HG02678 (cell line): ENCODE measurements around the gene REEP5.
"Not testable (repeated sequence)": the region's sequence is repeated elsewhere in the genome, so short reads cannot be mapped to it uniquely, and the experiment has no call there.

Experiments
- ATAC-seq: cut with Tn5 transposase; IDR thresholded peaks from one replicate; pipeline ENCODE4 v1.9.1; 2021; ENCODE audit warnings: mild to moderate bottlenecking, moderate library complexity; ENCODE audit not compliant: unreplicated experiment

Gene REEP5

DNA sequence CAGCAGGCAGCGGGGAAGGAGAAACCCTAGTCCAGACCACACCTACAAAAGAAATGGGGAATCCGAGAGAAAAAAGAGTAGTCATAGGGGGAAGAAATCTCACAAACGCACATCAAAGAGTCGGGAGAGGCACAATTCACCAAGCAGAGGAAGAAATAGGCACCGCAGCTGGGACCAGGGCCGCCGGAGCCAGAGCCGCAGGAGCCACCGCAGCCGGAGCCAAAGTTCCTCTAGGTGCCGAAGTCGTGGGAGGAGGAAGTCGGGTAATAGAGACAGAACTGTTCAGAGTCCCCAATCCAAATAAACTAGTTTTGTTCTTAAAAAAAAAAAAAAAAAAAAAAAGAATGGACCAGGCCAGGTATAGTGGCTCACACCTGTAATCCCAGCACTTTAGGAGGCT lies 29.3 kb downstream of the REEP5 start:
- no peak for ATAC-seq

DNA sequence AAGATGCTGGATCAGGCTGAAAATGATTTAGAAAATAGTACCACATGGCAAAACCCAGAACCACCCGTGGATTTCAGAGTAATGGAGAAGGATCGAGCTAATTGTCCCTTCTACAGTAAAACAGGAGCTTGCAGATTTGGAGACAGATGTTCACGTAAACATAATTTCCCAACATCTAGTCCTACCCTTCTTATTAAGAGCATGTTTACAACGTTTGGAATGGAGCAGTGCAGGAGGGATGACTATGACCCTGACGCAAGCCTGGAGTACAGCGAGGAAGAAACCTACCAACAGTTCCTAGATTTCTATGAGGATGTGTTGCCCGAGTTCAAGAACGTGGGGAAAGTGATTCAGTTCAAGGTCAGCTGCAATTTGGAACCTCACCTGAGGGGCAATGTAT lies 30.0 kb downstream of the REEP5 start:
- ATAC-seq, result not testable (repeated sequence)

DNA sequence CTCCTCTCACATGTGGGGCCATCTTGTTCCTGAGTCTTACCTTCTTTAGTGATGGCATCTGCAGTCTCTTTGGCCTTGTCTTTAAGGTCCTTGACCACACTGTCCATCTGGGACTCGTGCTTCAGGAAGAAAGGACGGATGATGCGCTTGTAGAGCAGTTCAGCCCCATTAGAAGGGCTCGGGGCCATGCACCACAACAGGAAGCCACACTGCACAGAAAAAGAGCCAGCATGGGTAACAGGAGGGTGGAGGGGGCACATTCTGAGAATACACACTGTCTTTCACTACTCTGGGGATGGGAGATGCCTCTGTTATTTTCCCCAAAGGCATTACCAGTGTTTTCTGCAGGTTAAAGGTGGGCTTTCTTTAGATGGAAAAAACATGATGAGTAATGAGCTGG lies 35.1 kb downstream of the REEP5 start:
- ATAC-seq, result no peak

GRCh38 chr5:112885001-112885400 lies 37.0 kb downstream of the REEP5 start:
- no peak for ATAC-seq

DNA sequence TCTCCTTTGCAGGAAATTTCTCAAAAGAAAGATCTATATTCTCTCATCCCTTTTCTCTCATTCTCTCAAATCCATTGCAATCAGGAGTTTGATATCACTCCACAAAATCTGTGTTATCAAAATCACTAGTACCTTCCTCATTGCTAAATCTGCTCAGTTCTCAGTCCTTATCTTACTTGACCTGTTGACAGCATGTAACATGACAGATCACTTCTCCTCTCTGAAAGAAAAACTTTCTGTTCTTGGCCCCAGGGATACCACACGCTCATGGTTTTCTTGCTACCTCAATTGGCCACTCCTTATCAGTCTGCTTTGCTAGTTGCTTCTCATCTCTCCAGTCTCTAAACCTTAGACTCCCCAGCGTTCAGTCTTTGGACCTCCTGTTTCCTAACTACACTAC lies 38.8 kb downstream of the REEP5 start:
- no peak for ATAC-seq

GRCh38 chr5:112880219-112880964 lies 41.6 kb downstream of the REEP5 start:
- no peak for ATAC-seq

GRCh38 chr5:112878760-112879159 lies 43.3 kb downstream of the REEP5 start:
- ATAC-seq, result no peak

DNA sequence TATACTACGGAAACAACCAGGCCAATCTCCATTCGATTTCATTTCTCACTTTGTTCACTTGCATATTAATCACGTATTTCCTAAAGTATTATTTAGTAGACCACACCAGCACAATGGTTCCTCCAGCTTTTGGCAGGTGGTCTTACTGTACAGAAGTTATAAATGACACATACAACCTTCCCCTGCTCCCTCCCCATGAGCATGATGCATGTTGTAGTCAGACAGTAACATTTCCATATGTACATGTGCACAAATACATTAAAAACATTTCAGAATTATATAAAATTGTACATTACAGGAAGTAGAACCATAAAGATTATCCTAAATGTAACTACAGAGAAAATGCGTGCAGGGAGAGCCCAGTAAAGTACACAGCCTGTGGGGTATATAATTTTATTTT lies 43.9 kb downstream of the REEP5 start:
- ATAC-seq, result no peak

DNA sequence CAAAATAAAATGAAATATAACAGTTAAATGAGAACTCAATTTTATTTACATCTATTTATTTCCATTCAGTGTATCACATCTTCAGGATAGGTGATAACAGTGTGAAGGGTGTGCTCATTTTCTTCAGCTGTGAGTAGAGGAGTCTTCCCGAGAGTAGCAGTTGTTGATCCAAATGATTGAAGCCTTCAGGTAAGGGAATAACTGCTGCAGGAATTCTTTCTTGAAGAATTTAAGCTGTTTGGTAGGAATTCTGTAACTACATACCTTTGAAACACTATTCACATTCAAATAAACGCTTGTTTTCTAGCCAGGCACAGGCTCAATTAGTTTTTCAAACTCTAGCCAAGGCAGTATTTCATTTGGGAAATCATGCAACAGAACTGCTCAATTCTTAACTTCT lies 45.7 kb downstream of the REEP5 start:
- no peak for ATAC-seq

DNA sequence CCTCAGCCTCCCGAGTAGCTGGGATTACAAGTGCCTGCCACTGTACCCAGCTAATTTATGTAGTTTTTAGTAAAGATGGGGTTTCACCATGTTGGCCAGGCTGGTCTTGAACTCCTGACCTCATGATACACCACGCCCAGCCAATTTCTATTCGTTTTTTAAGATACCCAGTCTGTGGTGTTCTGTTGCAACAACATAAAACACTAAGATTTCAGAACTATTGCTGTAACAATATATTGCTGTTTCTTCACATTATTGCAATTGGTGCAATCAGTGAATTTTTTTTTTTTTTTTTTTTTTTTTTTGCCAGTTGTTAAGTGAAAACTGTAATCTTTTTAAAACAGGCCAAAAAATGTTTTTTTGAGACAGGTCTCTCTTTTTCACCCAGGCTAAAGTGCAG lies 51.1 kb downstream of the REEP5 start:
- no peak for ATAC-seq

DNA sequence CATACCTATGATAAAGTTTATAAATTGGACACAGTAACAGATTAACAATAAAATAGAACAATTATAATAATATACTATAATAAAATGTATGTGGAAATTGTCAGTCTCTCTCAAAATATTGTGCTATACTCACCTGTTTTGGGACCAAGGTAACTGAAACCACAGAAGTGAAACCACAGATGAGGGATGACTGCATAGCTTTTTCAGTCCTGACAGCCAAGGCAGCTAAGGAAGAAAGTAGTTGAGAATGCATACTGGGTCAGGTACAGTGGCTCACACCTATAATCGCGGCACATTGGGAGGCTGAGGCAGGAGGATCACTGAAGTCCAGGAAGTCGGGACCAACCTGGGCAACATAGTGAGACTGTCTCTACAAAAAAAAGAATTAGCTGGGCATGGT lies 52.1 kb downstream of the REEP5 start:
- ATAC-seq, result peak; percentile 85

DNA sequence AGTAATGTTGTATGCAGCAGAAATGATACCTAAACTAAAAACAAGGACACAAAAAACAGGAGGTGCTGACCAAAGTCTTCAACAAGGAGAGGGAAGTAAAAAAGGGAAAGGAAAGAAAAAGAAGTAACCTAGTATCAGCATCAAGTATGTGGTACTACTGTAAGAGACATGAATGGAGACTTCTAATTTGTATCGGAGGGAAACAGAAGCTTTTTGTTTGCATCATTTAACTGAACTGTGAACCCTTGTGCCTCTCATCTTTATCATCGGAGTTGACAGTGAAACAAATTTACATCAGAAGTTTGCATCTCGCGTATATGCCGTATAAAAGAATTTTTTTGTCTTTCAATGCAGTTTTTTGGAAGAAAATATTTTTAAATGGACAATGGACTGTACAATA lies 54.6 kb downstream of the REEP5 start:
- ATAC-seq, result no peak

GRCh38 chr5:112866739-112867138 lies 55.3 kb downstream of the REEP5 start:
- ATAC-seq, result no peak

DNA sequence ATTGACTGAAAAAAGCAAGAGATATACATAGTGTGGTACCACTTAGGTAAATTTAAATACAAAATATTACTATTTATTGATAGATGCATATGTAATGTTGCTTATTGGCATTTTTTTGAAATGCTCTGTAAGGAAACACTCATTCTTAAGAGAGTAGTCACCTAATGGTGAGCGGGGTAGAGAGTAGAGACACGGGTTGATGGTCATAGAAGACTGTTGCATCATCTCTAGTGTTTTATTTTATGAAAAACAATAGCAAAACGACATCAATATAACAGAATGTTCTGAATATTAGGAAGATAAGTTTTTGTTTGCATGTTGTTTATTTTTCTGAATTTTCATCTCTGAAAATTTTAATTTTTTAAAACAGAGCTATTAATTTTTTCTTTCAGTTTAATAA lies 56.9 kb downstream of the REEP5 start:
- no peak for ATAC-seq

GRCh38 chr5:112863549-112863948 lies 58.5 kb downstream of the REEP5 start:
- ATAC-seq, result no peak

- no peak for ATAC-seq
Observed at GRCh38 chr5:112862085-112862484, 59.9 kb downstream of the REEP5 start.

- ATAC-seq, result no peak
Observed at GRCh38 chr5:112861638-112861985, 60.4 kb downstream of the REEP5 start.

DNA sequence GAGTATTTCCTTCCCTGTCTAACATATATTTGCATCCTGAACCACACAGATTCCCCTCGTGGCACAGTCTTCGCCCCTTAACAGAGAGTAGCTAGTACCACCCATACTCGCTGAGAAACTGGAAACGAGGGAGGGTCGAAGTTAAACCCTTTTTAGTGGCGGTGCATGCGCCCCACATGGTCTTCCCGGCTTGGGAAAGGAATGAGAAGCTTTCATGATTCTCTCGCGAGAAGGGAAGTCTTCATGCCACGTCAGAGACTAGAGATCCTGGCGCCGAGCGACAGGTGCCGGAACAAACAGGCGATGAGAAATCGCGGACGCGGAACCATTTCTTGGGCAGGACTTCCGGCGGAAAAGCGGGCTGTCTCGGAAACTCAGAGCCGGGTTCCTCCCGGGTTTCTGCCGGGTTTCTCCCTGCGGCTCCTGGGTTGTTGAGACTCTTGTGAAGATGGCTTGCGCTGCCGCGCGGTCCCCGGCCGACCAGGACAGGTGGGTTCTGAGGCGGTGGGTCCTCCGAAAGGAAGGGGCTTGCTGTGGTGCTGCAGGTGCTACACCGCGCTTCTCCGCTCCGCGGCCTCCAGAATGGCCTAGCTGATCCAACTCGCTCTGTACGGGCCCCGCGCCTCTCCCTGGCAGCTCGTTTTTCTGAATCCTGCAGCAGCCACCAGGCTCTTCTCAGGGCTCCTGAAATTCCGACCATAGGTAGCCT lies 60.9 kb downstream of the REEP5 start, which contains the start of gene SRP19:
Gene SRP19, plus strand, starts transcription at position 359 of the 709 bp plus-strand sequence. Its CDS starts 90 bp downstream, at position 449.
- peak; percentile 98 for ATAC-seq

GRCh38 chr5:112860571-112860928 lies 61.5 kb downstream of the REEP5 start:
- ATAC-seq, result not testable (repeated sequence)

- ATAC-seq, result no peak
Observed at GRCh38 chr5:112857866-112858265, 64.2 kb downstream of the REEP5 start.

DNA sequence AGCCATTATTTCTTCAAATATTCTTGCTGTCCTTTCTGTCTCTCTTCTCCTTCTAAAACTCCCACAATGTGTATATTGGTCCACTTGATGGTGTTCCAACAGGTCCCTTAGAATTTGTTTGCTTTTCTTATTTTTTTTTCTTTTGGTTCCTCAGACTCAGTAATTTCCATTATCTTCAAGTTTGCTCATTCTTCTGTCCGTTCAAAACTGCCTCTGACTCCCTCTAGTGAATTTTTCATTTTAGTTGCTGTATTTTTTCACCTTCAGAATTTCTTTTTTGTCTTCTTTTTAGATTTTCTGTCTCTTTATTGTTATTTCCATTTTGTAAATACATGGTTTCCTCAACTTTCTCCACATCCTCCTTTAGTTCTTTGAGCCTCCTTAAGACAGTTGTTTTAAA lies 67.4 kb downstream of the REEP5 start:
- no peak for ATAC-seq

GRCh38 chr5:112849912-112850311 lies 72.1 kb downstream of the REEP5 start:
- no peak for ATAC-seq
